Breast epithelium (tissue), 4 donors: Measurements from ENCODE around the gene ZNF79. TPM values are rescaled to one million over a fixed set of nuclear protein-coding genes. Genes with fewer than 3 reads are reported as not detected.

Experiments used
- DNase-seq, 2 donors: peaks; one replicate each; pipeline ENCODE4 v3.0.0-alpha.2; 2019; ENCODE audit warnings: low spot score in 2 of 2
- H3K27ac ChIP-seq, 2 donors: fragments of 200-600 bp; sonication (generic) in 1 of 2; one replicate each; pipeline ENCODE4 v1.5.1; 2016 to 2019; ENCODE audit warnings: mild to moderate bottlenecking in 1 of 2
- H3K27me3 ChIP-seq, 2 donors: fragments of 200-600 bp; sonication (generic) in 1 of 2; one replicate each; pipeline versions ENCODE4 v1.5.1 to v1.6.0; 2017 to 2019; ENCODE audit warnings: control low read depth in 1 of 2, mild to moderate bottlenecking in 1 of 2
- H3K36me3 ChIP-seq: fragments of 200-600 bp; one replicate; pipeline ENCODE4 v1.5.1; 2019
- H3K4me1 ChIP-seq, 2 donors: fragments of 200-600 bp; sonication (generic); one replicate each; pipeline ENCODE4 v1.5.1; 2016 to 2019; ENCODE audit warnings: control low read depth in 1 of 2
- H3K4me3 ChIP-seq, 3 donors: fragments of 200-600 bp; sonication (generic); 1 replicate in 2 of 3; 2 replicates in 1 of 3; pipeline ENCODE4 v1.5.1; 2016 to 2019; ENCODE audit warnings: mild to moderate bottlenecking in 3 of 3, moderate library complexity in 2 of 3
- H3K9me3 ChIP-seq, 2 donors: fragments of 200-600 bp; sonication (generic) in 1 of 2; one replicate each; pipeline ENCODE4 v1.5.1; 2016 to 2019; ENCODE audit warnings: control low read depth in 1 of 2
- POLR2A ChIP-seq: fragments of 450-650 bp; IDR thresholded peaks from one replicate; pipeline ENCODE4 v1.6.1; 2016; ENCODE audit warnings: antibody characterized with exemption, mild to moderate bottlenecking, moderate library complexity
- POLR2AphosphoS5 ChIP-seq, 3 donors: sonication (generic); formaldehyde crosslinking; IDR thresholded peaks; one replicate each; pipeline ENCODE4 v1.6.1; 2017; ENCODE audit warnings: antibody characterized with exemption in 3 of 3
- intact Hi-C: fragments of 100-400 bp; cut with DNase I; formaldehyde crosslinking; loops from one replicate; pipeline ENCODE4 v1.15.1; 2023; ENCODE audit warnings: low total_unique reads
- total RNA-seq, 3 donors: library from RNA; depleted of rRNA; stranded (reverse); fragments of >200 nt; gene quantifications; one replicate each; pipeline ENCODE4 v1.1.0, GENCODE V29; 2016
- TF ChIP-seq, protein P1 (sequence below), 3 donors: fragments of 450-650 bp; IDR thresholded peaks; one replicate each; pipeline ENCODE4 v1.5.1; 2016 to 2017; ENCODE audit warnings: antibody characterized with exemption in 3 of 3, mild to moderate bottlenecking in 3 of 3, moderate library complexity in 3 of 3

ZNF79 gene
- total RNA-seq, 3 donors from 2014 or later: 7.7 to 16.7 (median 16.0) TPM

DNA sequence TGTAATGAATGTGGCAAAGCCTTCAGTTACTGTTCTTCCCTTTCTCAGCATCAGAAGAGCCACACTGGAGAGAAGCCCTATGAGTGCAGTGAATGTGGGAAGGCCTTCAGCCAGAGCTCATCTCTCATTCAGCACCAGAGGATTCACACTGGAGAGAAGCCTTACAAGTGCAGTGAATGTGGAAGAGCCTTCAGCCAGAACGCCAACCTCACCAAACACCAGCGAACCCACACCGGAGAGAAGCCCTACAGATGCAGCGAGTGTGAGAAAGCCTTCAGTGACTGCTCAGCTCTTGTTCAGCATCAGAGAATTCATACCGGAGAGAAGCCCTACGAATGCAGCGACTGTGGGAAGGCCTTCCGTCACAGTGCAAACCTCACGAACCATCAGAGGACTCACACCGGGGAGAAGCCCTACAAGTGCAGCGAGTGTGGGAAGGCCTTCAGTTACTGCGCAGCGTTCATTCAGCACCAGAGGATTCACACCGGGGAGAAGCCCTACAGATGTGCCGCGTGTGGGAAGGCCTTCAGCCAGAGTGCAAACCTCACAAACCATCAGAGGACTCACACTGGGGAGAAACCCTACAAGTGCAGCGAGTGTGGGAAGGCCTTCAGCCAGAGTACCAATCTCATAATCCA is 20.2 kb downstream of the ZNF79 start:
- no peak for DNase-seq
- intact Hi-C loops: loop anchor here (10.0 kb wide), 1 partner anchor 1530 kb away; no protein-coding TSS in a partner anchor
- Histone ChIP-seq H3K27me3 (no peaks in the 10 kb centered on the region), H3K27ac (peak overlapping the region; percentile 14 to 54), H3K4me1 (no peaks in the 10 kb centered on the region), H3K36me3 (peaks cover 12% of the 10 kb centered on the region), H3K4me3 (no peak overlapping the region), H3K9me3 (peaks cover 3 to 7% of the 10 kb centered on the region in 2 donors)
- no peak for TF ChIP-seq POLR2A
- no peak for TF ChIP-seq POLR2AphosphoS5 (IDR thresholded peaks at IDR 0.05)
- TF ChIP-seq, protein P1, sequence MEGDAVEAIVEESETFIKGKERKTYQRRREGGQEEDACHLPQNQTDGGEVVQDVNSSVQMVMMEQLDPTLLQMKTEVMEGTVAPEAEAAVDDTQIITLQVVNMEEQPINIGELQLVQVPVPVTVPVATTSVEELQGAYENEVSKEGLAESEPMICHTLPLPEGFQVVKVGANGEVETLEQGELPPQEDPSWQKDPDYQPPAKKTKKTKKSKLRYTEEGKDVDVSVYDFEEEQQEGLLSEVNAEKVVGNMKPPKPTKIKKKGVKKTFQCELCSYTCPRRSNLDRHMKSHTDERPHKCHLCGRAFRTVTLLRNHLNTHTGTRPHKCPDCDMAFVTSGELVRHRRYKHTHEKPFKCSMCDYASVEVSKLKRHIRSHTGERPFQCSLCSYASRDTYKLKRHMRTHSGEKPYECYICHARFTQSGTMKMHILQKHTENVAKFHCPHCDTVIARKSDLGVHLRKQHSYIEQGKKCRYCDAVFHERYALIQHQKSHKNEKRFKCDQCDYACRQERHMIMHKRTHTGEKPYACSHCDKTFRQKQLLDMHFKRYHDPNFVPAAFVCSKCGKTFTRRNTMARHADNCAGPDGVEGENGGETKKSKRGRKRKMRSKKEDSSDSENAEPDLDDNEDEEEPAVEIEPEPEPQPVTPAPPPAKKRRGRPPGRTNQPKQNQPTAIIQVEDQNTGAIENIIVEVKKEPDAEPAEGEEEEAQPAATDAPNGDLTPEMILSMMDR (IDR thresholded peaks at IDR 0.05): no peak

DNA sequence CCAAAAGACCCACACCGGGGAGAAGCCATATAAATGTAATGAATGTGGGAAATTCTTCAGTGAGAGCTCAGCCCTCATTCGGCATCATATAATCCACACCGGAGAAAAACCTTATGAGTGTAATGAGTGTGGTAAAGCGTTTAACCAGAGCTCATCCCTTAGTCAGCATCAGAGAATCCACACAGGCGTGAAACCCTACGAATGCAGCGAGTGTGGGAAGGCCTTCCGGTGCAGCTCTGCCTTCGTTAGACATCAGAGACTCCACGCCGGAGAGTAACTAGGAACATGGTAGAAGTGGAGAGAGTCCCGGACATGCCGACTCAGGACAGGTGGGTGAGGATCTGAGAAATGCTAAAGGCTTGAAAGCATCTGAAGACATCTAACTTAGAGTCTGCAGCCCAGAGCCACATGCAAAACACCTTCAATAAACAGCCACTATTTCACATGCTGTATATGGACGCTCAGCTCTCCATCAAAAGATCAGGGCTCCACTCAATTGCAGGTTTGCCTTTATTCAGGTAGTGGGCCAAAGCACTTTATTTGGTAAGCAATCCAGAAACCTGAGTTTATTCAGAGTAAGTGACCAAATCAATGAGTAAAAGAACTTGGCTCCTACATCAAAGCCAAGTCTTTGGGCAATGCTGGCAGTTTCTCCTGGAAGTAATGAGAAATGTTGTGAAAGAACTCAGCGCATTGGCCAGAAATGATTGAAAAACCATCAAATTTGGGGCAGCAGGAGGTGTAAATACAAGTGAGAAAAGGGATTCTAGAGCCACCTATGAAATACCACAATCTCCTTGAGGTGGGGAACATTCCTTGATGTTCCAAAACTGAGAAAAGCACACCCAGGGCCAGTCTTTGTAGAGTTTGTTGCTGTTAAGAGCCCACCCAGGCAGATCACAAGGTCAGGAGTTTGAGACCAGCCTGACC is 21.0 kb downstream of the ZNF79 start:
- H3K36me3 ChIP-seq: peaks cover 12% of the 10 kb centered on the region
- DNase-seq: peak in 1 of 2 donors; percentile 27
- intact Hi-C loops: loop anchor here (10.0 kb wide), 1 partner anchor 1530 kb away; no protein-coding TSS in a partner anchor

DNA sequence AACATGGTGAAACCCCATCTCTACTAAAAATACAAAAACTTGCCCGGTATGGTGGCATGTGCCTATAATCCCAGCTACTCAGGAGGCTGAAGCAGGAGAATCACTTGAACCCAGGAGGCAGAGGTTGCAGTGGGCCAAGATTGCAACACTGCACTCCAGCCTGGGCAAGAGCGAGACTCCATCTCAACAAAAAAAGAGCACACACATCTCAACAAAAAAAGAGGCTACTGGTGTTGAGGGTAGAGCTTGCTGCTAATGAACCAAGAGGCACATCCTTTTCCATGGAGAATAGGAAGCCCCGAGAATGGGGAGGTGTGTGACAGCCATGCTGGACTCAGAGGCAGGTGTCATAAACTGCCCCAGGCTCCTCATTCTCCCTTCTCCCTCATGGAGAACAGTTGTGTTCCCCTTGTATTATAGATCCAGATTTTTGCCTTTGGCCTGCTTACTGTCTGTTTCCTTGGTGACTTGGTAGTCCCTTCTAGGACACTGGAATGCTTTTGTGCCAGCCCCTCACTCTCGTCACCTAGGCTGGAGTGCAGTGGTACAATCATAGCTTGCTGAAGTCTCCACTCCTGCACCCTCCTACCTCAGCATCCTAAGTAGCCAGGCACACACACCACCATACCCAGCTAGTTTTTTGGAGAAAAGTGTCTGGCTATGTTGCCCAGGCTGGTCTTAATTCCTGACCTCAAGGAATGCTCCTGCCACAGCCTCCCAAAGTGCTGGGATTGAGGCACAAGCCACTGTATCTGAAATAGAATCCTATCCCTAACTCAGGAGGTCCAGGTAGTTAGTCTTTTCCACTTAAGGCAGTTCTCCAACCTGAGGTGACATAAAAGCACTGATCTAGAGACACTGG is 21.9 kb downstream of the ZNF79 start:
- no peaks in the 10 kb centered on the region for H3K27me3 ChIP-seq
- intact Hi-C loops: loop anchor here (10.0 kb wide), 1 partner anchor 1529 kb away; no protein-coding TSS in a partner anchor
- peaks cover 3 to 7% of the 10 kb centered on the region in 2 donors for H3K9me3 ChIP-seq
- H3K4me1 ChIP-seq: no peaks in the 10 kb centered on the region
- H3K4me3 ChIP-seq: no peak overlapping the region
- peaks cover 12% of the 10 kb centered on the region for H3K36me3 ChIP-seq
- DNase-seq: no peak
- TF ChIP-seq POLR2A (no peak), POLR2AphosphoS5 (IDR thresholded peaks at IDR 0.05) (no peak)
- TF ChIP-seq, protein P1 (IDR thresholded peaks at IDR 0.05): no peak
- peak overlapping the region; percentile 44 to 48 for H3K27ac ChIP-seq

More for the DNA sequence above, 21.0 kb downstream of the ZNF79 start:
- TF ChIP-seq POLR2A: no peak
- TF ChIP-seq, protein P1 (IDR thresholded peaks at IDR 0.05): no peak
- TF ChIP-seq POLR2AphosphoS5 (IDR thresholded peaks at IDR 0.05): peak in 1 of 3 donors; percentile 33
- Histone ChIP-seq H3K4me3 (no peak overlapping the region), H3K27me3 (no peaks in the 10 kb centered on the region), H3K4me1 (no peaks in the 10 kb centered on the region), H3K27ac (peak overlapping the region; percentile 44 to 54), H3K9me3 (peaks cover 3 to 7% of the 10 kb centered on the region in 2 donors)

DNA sequence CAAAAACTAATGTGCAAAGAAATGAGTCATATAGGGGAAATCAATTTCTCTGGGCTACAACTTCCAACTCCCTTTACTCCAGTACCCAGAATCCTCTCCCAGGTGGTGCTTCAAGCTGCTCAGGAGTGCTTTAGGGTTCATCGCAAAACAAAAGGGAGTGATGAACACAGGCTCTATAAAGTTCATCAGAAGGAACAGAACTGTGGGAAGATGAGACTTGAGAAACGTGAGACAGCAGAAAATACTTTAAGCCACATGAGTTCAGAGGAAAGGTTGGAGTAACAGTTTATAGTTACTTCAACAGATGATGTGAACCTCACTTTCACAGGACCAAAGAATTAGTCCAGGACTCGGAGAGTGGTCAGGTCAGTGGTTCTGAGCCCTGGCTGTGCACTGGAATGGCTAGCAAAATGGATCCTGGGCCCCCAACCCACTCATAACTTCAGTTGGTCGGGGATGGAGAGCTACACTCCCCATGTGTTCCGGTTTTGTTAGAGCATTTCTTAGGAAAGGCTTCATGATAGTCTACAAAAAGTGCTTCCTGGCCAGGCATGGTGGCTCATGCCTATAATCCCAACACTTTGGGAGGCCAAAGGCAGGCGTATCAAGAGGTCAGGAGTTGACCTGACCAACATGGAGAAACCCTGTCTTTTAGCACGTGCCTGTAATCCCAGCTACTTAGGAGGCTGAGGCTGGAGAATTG is 22.7 kb downstream of the ZNF79 start:
- H3K27ac ChIP-seq: peak overlapping the region in 1 of 2 donors; percentile 44
- intact Hi-C loops: loop anchor here (10.0 kb wide), 1 partner anchor 1528 kb away; no protein-coding TSS in a partner anchor

More for the DNA sequence above, 22.7 kb downstream of the ZNF79 start:
- H3K4me1 ChIP-seq: no peaks in the 10 kb centered on the region
- peaks cover 12% of the 10 kb centered on the region for H3K36me3 ChIP-seq
- H3K4me3 ChIP-seq: no peak overlapping the region
- no peak for TF ChIP-seq POLR2A
- TF ChIP-seq POLR2AphosphoS5 (IDR thresholded peaks at IDR 0.05): no peak
- TF ChIP-seq, protein P1 (IDR thresholded peaks at IDR 0.05): no peak
- no peak for DNase-seq
- H3K9me3 ChIP-seq: peaks cover 3 to 7% of the 10 kb centered on the region in 2 donors
- no peaks in the 10 kb centered on the region for H3K27me3 ChIP-seq
